DMS114 treated with DMSO at 0.1 percent for 48 hours (cell line): ENCODE measurements around the gene NOL12.

Experiments used
- DNase-seq: peaks from one replicate; lab custom pipeline; 2025; ENCODE audit not compliant: unreplicated experiment; lab: John Stamatoyannopoulos, UW

NOL12 gene

DNA sequence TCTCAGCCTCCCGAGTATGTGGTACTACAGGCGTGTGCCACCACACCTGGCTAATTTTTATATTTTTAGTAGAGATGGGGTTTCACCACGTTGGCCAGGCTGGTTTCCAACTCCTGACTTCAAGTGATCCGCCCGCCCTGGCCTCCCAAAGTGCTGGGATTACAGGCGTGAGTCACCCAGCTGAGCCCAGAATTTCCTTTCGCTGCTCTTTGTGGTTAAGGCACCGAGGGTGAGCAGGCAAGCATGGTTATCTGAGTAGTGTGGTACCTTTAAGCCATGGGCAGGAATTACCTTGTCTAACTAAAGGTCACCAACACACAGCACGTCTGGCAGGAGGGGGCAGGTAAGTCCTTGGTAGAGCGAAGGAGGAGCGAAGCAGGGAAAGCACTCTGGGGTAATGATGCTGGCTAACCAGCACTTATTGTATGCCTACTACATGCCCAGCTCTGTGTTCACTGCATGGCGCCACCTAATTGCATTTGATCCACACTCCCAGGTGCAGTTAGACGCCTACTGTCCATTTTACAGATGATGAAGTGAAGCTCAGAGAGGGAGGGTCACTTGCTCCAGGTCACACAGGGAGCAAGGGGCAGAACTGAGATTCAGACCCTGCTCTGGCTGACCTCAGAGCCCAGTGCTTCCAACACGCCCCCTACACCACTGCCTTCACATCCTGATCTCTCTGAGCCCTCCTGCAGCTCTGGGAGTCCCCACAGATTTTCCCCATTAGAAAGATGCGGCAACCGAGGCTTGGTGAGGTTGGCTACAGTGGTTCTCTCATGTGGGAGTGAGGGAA is 56.4 kb downstream of the NOL12 start:
- no peak for DNase-seq
